ENCODE data around the gene XRRA1.
A peak's percentile ranks its signal among the peaks of the same experiment; 100 is the strongest.
"Not testable (repeated sequence)": the region's sequence is repeated elsewhere in the genome, so short reads cannot be mapped to it uniquely, and the experiment has no call there.

The XRRA1 gene

GRCh38 chr11:74948898-74949752 is at the start of gene XRRA1, which contains the start of gene SPCS2:
Gene XRRA1, minus strand, starts transcription at chr11:74949091. Its CDS starts 8,213 bp downstream, at chr11:74940878.
Gene SPCS2, plus strand, starts transcription at chr11:74949266. Its CDS starts 20 bp downstream, at chr11:74949286.
- peak; percentile 94 for DNase-seq (ENCODE audit: low read depth)

DNA sequence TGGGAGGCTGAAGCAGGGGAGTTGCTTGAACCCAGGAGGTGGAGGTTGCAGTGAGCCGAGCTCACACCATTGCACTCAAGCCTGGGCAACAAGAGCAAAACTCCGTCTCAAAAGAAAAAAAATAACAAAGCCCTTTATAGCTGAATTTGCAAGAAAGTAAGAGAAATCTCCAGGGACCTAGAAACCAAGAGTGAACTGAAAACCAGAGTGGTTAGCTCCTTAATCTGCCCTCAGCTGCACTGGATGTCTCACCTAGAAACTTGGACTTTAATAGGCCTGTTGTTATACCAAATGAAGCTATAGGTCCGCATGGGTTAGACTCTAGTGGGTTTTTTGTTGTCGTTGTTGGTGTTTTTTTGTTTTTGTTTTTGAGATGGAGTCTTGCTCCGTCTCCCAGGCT is 44.0 kb upstream of the XRRA1 start:
- DNase-seq (ENCODE audit: low read depth): no peak

- DNase-seq (ENCODE audit: low read depth): no peak
These were observed 42.0 kb upstream of the XRRA1 start for GRCh38 chr11:74990941-74991340.

DNA sequence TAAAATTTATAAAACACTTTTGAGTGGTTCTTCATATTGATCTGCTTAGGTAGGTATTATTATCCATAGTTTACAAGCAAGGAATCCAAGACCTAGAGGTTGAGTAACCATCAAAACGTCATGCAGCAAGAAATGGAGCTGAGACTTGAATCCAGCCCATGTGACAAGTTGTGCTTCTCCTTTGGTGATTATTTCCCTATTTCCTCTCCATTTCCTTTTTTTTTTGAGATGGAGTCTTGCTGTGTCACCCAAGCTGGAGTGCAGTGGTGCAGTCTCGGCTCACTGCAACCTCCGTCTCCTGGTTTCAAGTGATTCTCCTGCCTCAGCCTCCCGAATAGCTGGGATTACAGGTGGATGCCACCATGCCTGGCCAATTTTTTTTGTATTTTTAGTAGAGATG is 41.3 kb upstream of the XRRA1 start:
- DNase-seq (ENCODE audit: low read depth): not testable (repeated sequence)

- DNase-seq (ENCODE audit: low read depth): no peak
These were observed 40.4 kb upstream of the XRRA1 start for GRCh38 chr11:74989260-74989638.

- DNase-seq (ENCODE audit: low read depth): peak; percentile 74
These were observed 39.8 kb upstream of the XRRA1 start, which contains the start of gene NEU3 for GRCh38 chr11:74988541-74989259. Gene NEU3, plus strand, starts transcription at chr11:74988933. Its CDS starts 128 bp downstream, at chr11:74989061.

- DNase-seq (ENCODE audit: low read depth): no peak
These were observed 35.8 kb upstream of the XRRA1 start for GRCh38 chr11:74984730-74985129.

DNA sequence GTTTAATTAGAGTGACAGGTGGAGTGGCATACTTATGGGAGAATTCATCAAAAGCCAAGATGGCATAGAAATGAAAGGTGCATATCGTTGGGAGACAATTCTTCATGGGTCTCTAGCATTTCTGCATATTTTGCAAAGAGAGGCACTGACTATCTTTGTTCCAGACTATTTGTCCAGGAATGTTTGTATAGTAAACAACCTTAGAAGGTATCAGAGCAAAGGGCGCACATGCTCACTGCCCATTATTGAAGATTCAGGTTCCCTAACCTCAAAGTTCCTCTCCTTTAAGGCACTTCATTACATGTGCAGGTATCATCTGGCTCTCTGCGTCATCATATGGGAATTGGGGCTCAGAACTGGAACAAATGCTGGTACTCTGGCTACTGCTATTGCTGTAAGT is 35.2 kb upstream of the XRRA1 start:
- no peak for DNase-seq (ENCODE audit: low read depth)

DNA sequence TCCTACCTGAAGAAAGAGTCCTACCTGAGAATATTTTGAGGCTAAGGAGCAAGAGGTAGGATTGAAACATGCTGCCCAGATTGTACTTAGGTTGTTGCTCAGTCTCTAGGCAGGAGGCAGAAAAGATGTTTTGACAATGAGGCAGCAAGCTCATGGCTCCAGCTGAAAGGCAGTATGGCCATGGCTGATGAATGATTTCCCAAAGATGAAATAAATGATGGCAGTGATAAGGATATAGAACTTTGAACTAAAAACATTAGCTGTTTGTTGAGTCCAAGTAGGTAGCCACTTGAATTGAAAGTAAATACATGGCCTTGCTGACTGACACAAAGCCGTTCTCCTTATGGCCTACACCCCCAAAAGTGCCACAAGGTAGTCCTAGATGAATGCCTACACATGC is 33.0 kb upstream of the XRRA1 start:
- no peak for DNase-seq (ENCODE audit: low read depth)

- DNase-seq (ENCODE audit: low read depth): no peak
These were observed 31.7 kb upstream of the XRRA1 start for GRCh38 chr11:74980634-74981033.

GRCh38 chr11:74978041-74978440 is 29.1 kb upstream of the XRRA1 start:
- no peak for DNase-seq (ENCODE audit: low read depth)

GRCh38 chr11:74971424-74971823 is 22.5 kb upstream of the XRRA1 start:
- no peak for DNase-seq (ENCODE audit: low read depth)

DNA sequence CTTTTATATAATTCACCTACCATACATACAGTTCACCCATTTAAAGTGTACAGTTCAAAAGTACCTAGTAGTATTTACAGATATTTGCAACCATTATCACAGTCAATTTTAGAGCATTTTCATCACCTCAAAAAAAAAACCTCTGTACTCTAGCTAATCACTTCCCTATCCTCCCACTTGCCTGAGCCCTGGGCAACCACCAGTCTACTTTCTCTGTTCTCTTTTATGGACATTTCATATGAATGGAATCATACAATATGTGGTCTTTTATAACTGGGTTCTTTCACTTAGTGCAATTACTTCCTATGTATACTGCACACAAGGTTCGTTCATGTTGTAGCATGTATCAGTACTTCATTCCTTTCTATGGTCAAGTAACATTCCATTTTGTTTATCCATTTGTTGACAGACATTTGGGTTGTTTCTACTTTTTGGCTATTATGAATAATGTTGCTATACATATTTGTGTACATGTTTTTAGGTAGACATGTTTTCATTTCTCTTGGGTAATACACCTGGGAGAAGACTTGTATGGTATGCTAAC is 22.0 kb upstream of the XRRA1 start:
- no peak for DNase-seq (ENCODE audit: low read depth)

- no peak for DNase-seq (ENCODE audit: low read depth)
These were observed 17.8 kb upstream of the XRRA1 start for GRCh38 chr11:74966651-74967050.

DNA sequence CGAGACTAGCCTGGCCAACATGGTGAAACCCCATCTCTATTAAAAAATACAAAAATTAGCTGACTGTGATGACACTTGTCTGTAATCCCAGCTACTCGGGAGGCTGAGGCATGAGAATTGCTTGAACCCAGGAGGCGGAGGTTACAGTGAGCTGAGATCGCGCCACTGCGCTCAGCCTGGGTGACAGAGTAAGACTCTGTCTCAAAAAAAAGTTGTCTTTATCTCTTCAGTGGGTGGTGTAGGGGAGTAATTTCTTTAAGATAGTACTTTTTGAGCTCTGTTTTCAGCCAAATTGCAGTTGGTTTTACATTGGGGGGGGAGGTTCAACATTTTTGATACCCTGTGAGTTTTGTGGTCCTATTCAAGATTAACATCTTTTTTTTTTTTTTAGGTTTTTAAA is 11.2 kb upstream of the XRRA1 start:
- not testable (repeated sequence) for DNase-seq (ENCODE audit: low read depth)

DNA sequence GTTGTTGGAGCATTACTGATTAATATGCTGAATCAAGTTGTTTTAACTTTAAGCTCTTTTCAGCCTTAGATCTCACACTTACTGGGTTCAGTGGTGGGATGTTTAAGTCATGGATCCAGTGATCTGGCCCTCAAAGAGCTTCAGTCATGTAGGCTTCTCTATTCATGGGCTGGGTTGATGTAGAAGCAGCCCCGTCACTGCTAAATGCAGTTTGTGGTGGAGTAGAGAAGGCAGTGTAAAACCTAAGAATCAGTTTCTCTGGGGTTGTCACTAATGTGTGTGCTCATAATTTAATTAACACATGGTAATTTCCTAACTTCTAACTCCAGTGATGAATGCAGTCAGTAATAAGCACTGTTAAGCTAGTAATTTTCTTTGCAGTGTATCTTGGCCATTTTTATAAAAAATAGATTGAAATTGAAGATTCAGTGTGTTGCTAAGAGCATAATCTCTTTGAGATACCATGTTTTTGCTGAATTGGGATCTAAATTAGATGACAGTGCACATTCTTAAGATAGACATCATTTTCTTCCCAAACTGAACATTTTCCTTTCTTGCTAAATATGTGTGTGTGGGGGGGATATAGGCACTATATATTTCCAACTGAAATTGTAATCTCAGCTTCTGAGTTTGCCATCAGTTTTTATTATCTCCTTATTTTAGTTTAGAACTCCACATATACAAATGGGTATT is 9.2 kb upstream of the XRRA1 start:
- DNase-seq (ENCODE audit: low read depth): no peak

DNA sequence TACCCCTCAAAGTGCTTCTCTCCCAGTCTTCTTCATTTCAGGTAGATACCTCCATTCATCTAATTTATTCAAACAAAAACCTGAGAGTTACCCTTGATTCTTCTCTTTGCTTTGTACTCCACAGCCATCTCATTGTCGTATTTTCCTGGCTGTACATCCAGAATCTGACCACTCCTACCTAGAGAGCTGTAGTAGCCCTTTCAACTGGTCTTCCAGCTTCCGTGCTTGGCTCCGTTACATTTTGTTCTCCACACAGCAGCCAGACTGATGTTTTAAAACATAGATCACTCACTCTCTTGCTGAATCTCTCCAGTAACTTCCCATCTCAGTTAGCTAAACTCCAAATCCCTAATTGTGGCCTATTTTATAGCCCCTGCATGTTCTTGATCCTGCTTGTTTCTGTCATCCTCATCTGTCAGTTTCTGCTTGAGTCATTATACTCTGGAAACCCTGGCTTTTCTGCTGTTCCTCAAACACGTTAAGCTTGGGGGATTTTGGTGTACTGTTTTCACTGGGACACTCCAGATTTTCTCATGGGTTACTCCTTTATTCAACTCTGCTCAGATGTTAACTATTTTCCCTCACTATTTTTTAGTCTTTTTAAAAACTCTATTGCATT is 7.6 kb upstream of the XRRA1 start:
- no peak for DNase-seq (ENCODE audit: low read depth)

GRCh38 chr11:74954199-74954598 is 5.3 kb upstream of the XRRA1 start:
- DNase-seq (ENCODE audit: low read depth): no peak

GRCh38 chr11:74953451-74953850 is 4.6 kb upstream of the XRRA1 start:
- no peak for DNase-seq (ENCODE audit: low read depth)

DNA sequence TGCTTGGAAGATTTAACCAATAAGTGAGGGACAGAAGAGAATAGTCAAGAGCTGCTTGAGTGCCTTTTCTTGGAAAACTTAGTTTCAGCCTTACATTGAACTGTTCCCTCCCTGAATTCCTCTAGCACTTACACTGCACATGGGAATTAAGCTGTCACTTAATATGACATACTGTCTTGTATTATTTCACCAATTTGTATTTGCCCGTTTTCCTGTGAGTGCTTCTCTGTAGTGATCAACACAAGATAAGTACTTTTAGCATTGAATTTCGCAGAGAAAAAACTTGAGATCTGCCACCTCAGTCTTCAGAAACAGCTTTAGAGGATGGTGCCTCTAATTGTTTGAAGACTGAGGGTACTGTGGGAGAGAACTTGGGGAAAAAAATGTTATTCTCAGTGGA is 3.9 kb upstream of the XRRA1 start:
- no peak for DNase-seq (ENCODE audit: low read depth)

GRCh38 chr11:74951226-74951625 is 2.3 kb upstream of the XRRA1 start:
- DNase-seq (ENCODE audit: low read depth): no peak
